Stimulated activated CD8-positive, alpha-beta memory T cell treated with anti-CD3 and anti-CD28 coated beads, Interleukin-4, amount 100 ng/mL, for 24 hours (primary cell): ENCODE results near the gene TSPEAR.
A peak's percentile ranks its signal among the peaks of the same experiment; 100 is the strongest.

Experiments used
- DNase-seq: peaks from one replicate; pipeline ENCODE4 v3.0.0-alpha.2; 2020; ENCODE audit warnings: low read depth

TSPEAR gene

GRCh38 chr21:44547656-44548331 is 163.6 kb downstream of the TSPEAR start:
- DNase-seq, result peak; percentile 12

- DNase-seq, result no peak
Measured at GRCh38 chr21:44544566-44544965, 166.8 kb downstream of the TSPEAR start.

- DNase-seq, result no peak
Measured at GRCh38 chr21:44542716-44543115, 168.7 kb downstream of the TSPEAR start.

GRCh38 chr21:44540741-44541288 is 170.6 kb downstream of the TSPEAR start:
- no peak for DNase-seq

GRCh38 chr21:44539991-44540666 is 171.2 kb downstream of the TSPEAR start, which contains the start of gene KRTAP10-1:
KRTAP10-1 (minus strand) TSS chr21:44540195; CDS start chr21:44540150, 45 bp downstream.
- no peak for DNase-seq

- DNase-seq, result no peak
Measured at GRCh38 chr21:44539046-44539445, 172.3 kb downstream of the TSPEAR start.

- no peak for DNase-seq
Measured at GRCh38 chr21:44537930-44538911, 173.2 kb downstream of the TSPEAR start.

- DNase-seq, result no peak
Measured at GRCh38 chr21:44535963-44536362, 175.4 kb downstream of the TSPEAR start.

- no peak for DNase-seq
Measured at GRCh38 chr21:44534688-44535087, 176.7 kb downstream of the TSPEAR start.

- DNase-seq, result no peak
Measured at GRCh38 chr21:44533891-44534627, 177.3 kb downstream of the TSPEAR start.

- DNase-seq, result no peak
Measured at GRCh38 chr21:44533121-44533890, 178.1 kb downstream of the TSPEAR start.

GRCh38 chr21:44532712-44533111 is 178.7 kb downstream of the TSPEAR start:
- no peak for DNase-seq

GRCh38 chr21:44531606-44532564 is 179.5 kb downstream of the TSPEAR start:
- DNase-seq, result no peak

- DNase-seq, result no peak
Measured at GRCh38 chr21:44530903-44531605, 180.3 kb downstream of the TSPEAR start.

GRCh38 chr21:44530221-44530902 is 181.0 kb downstream of the TSPEAR start:
- DNase-seq, result no peak

- DNase-seq, result no peak
Measured at GRCh38 chr21:44529503-44530125, 181.8 kb downstream of the TSPEAR start.

GRCh38 chr21:44529011-44529421 is 182.4 kb downstream of the TSPEAR start:
- DNase-seq, result no peak

- no peak for DNase-seq
Measured at GRCh38 chr21:44528634-44528995, 182.8 kb downstream of the TSPEAR start.
